Measurements from ENCODE around the gene PPM1L.
A peak's percentile ranks its signal among the peaks of the same experiment; 100 is the strongest.

Gene PPM1L

GRCh38 chr3:161051856-161052255 is 295.8 kb downstream of the PPM1L start:
- DNase-seq: no peak

- no peak for DNase-seq
Observed at GRCh38 chr3:161054860-161055604, 299.0 kb downstream of the PPM1L start.

GRCh38 chr3:161064413-161064812 is 308.4 kb downstream of the PPM1L start:
- no peak for DNase-seq

- no peak for DNase-seq
Observed at GRCh38 chr3:161066930-161067329, 310.9 kb downstream of the PPM1L start.

GRCh38 chr3:161067335-161067734 is 311.3 kb downstream of the PPM1L start:
- no peak for DNase-seq

- peak; percentile 3 for DNase-seq
Observed at GRCh38 chr3:161069511-161070251, 313.6 kb downstream of the PPM1L start.

- no peak for DNase-seq
Observed at GRCh38 chr3:161070252-161070930, 314.4 kb downstream of the PPM1L start.

GRCh38 chr3:161070980-161071663 is 315.1 kb downstream of the PPM1L start:
- DNase-seq: no peak

GRCh38 chr3:161072211-161072621 is 316.2 kb downstream of the PPM1L start:
- DNase-seq: no peak

- DNase-seq: no peak
Observed at GRCh38 chr3:161072751-161073150, 316.7 kb downstream of the PPM1L start.

- no peak for DNase-seq
Observed at GRCh38 chr3:161073181-161073580, 317.1 kb downstream of the PPM1L start.

- DNase-seq: no peak
Observed at GRCh38 chr3:161081633-161082032, 325.6 kb downstream of the PPM1L start.

GRCh38 chr3:161082063-161082462 is 326.0 kb downstream of the PPM1L start:
- DNase-seq: no peak

- DNase-seq: no peak
Observed at GRCh38 chr3:161083131-161083530, 327.1 kb downstream of the PPM1L start.

- DNase-seq: no peak
Observed at GRCh38 chr3:161084277-161084676, 328.2 kb downstream of the PPM1L start.

GRCh38 chr3:161093895-161094294 is 337.9 kb downstream of the PPM1L start:
- no peak for DNase-seq

GRCh38 chr3:161096771-161097367 is 340.8 kb downstream of the PPM1L start:
- DNase-seq: peak; percentile 16

- no peak for DNase-seq
Observed at GRCh38 chr3:161100994-161101393, 345.0 kb downstream of the PPM1L start.

GRCh38 chr3:161101609-161102008 is 345.6 kb downstream of the PPM1L start:
- no peak for DNase-seq

GRCh38 chr3:161103776-161104385 is 347.9 kb downstream of the PPM1L start:
- no peak for DNase-seq

- no peak for DNase-seq
Observed at GRCh38 chr3:161104561-161105551, 348.8 kb downstream of the PPM1L start, which contains the start of gene B3GALNT1. Gene B3GALNT1, minus strand, starts transcription at chr3:161105349. Its CDS starts 18,595 bp downstream, at chr3:161086754.
